ENCODE results near the gene ZYG11A. TPM values are rescaled to one million over a fixed set of nuclear protein-coding genes. Genes with fewer than 3 reads are reported as not detected.

Gene ZYG11A
- total RNA-seq, 4 donors from 2014 or later = not detected

DNA sequence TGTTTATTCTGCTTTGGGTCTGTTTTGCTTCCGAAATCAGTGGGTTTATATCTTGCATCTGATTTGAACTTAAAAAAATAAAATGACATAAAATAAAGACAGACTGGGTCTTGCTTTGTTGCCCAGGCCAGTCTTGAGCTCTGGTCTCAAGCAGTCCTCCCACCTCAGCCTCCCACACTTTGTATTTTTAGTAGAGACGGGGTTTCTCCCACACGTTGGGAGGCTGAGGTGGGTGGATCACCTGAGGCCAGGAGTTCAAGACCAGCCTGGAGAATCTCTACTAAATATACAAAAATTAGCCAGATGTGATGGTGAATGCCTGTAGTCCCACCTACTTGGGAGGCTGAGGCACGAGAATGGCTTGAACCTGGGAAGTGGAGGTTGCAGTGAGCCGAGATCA is 5.9 kb downstream of the ZYG11A start:
- TF ChIP-seq POLR2A (IDR thresholded peaks at IDR 0.05) (no peak), CTCF (IDR thresholded peaks at IDR 0.05 in 4 of 5, conservative IDR thresholded peaks at IDR 0.05 in 1 of 5) (no peak)
- DNase-seq = no peak
- intact Hi-C loops (cut with DNase I; ENCODE audit: low total_unique reads) (no loop called here), in situ Hi-C loops (cut with MboI; ENCODE audit: low sequenced_read_pairs in 4 of 4) (no loop called here)
- no peaks in the 10 kb centered on the region for H3K9me3 ChIP-seq
- no peaks in the 10 kb centered on the region for H3K36me3 ChIP-seq
- peaks cover 7 to 20% (median 13%) of the 10 kb centered on the region in 3 donors for H3K27me3 ChIP-seq
- no peak overlapping the region for H3K4me3 ChIP-seq
- no peak overlapping the region for H3K27ac ChIP-seq
- H3K4me1 ChIP-seq = no peaks in the 10 kb centered on the region
- no peak for ATAC-seq

DNA sequence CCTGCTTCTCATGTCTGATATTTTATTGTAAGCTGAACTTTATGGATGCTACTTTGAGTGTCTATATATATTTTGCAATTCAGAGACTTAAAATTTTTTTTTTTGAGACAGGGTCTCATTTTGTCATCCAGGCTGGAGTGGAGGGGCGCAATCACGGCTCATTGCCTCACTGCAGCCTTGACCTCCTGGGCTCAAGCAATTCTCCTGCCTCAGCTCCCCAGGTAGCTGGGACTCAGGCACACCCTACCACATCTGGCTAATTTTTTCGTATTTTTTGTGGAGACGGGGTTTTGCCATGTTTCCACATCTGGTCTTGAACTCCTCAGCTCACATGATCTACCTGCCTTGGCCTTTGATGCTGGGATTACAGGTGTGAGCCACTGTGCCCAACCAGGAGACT is 8.4 kb downstream of the ZYG11A start:
- ATAC-seq = no peak
- intact Hi-C loops (cut with DNase I; ENCODE audit: low total_unique reads) (no loop called here), in situ Hi-C loops (cut with MboI; ENCODE audit: low sequenced_read_pairs in 4 of 4) (no loop called here)
- Histone ChIP-seq H3K27me3 (no peaks in the 10 kb centered on the region), H3K36me3 (no peaks in the 10 kb centered on the region), H3K4me3 (no peak overlapping the region), H3K27ac (no peak overlapping the region), H3K4me1 (no peaks in the 10 kb centered on the region), H3K9me3 (no peaks in the 10 kb centered on the region)
- no peak for DNase-seq
- TF ChIP-seq CTCF (IDR thresholded peaks at IDR 0.05 in 4 of 5, conservative IDR thresholded peaks at IDR 0.05 in 1 of 5) (no peak), POLR2A (IDR thresholded peaks at IDR 0.05) (no peak)

DNA sequence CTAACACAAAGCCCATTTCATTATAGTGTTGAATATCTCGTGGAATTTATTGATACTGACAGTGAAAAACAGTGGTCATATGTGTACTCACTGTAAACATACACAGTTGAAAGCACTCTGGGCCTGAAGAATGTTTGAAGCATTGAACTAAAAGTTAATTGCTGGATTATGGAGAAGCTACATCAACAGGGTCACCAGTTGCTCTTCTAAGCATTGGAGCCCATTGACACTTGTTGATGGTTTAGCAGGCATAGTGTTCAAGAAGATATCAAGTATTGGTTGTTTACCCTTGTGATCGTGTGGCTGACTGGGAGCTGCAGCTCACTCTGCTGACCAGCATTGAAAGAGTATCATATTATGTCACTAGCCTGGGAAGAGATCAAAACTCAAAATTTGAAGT is 10.3 kb downstream of the ZYG11A start:
- DNase-seq (no peak), ATAC-seq (no peak)
- H3K36me3 ChIP-seq = no peaks in the 10 kb centered on the region
- no peak overlapping the region for H3K4me3 ChIP-seq
- H3K9me3 ChIP-seq = no peaks in the 10 kb centered on the region
- H3K27ac ChIP-seq = no peak overlapping the region
- in situ Hi-C loops (cut with MboI; ENCODE audit: low sequenced_read_pairs in 4 of 4) (no loop called here), intact Hi-C loops (cut with DNase I; ENCODE audit: low total_unique reads) (no loop called here)
- TF ChIP-seq CTCF (IDR thresholded peaks at IDR 0.05 in 4 of 5, conservative IDR thresholded peaks at IDR 0.05 in 1 of 5) = no peak
- TF ChIP-seq POLR2A (IDR thresholded peaks at IDR 0.05) = no peak
- H3K4me1 ChIP-seq = peaks cover 0 to 12% of the 10 kb centered on the region in 2 donors
- H3K27me3 ChIP-seq = no peaks in the 10 kb centered on the region

DNA sequence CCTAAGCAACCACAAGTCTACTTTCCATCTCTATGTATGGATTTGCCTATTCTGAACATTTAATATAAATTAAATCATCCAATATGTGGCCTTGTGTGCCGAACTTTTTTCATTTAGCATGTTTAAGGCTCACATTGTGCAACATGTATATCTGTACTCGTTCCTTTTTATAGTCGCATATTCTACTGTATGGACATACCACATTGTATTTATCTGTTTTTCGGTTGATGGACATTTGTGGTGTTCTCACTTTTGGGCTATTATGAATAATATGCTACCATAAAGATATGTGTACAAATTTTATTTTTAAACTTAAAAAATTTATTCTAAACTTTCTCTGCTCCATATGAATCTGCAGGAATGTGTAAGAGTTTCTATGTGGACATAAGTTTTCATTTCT is 13.0 kb downstream of the ZYG11A start:
- TF ChIP-seq POLR2A (IDR thresholded peaks at IDR 0.05) = no peak
- TF ChIP-seq CTCF (IDR thresholded peaks at IDR 0.05 in 4 of 5, conservative IDR thresholded peaks at IDR 0.05 in 1 of 5) = no peak
- intact Hi-C loops (cut with DNase I; ENCODE audit: low total_unique reads) = no loop called here
- in situ Hi-C loops (cut with MboI; ENCODE audit: low sequenced_read_pairs in 4 of 4) = no loop called here
- H3K36me3 ChIP-seq = no peaks in the 10 kb centered on the region
- no peaks in the 10 kb centered on the region for H3K27me3 ChIP-seq
- no peak overlapping the region for H3K27ac ChIP-seq
- peaks cover 0 to 13% of the 10 kb centered on the region in 2 donors for H3K4me1 ChIP-seq
- DNase-seq (no peak), ATAC-seq (no peak)
- H3K4me3 ChIP-seq = no peak overlapping the region
- H3K9me3 ChIP-seq = no peaks in the 10 kb centered on the region

DNA sequence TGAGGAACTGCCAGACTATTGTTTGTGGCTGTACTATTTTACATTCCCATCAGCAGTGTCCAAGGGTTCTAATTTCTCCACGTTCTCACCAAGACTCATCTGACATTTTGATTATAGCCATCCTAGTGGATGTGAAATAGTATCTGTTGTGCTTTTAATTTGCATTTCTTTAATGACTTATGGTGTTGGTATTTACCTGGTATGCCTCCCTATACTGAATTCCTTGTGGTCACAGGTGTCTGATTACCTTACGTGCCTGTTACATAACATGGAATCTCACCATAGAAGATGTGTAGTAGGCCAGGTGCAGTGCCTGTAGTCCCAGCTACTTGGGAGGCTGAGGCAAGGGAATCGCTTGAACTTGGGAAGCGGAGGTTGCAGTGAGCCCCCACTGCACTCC is 13.5 kb downstream of the ZYG11A start:
- no peak for DNase-seq
- Histone ChIP-seq H3K9me3 (no peaks in the 10 kb centered on the region), H3K36me3 (no peaks in the 10 kb centered on the region), H3K4me3 (no peak overlapping the region), H3K27me3 (no peaks in the 10 kb centered on the region), H3K4me1 (peaks cover 0 to 13% of the 10 kb centered on the region in 2 donors), H3K27ac (no peak overlapping the region)
- no peak for ATAC-seq
- no peak for TF ChIP-seq POLR2A (IDR thresholded peaks at IDR 0.05)
- TF ChIP-seq CTCF (IDR thresholded peaks at IDR 0.05 in 4 of 5, conservative IDR thresholded peaks at IDR 0.05 in 1 of 5) = no peak
- in situ Hi-C loops (cut with MboI; ENCODE audit: low sequenced_read_pairs in 4 of 4) = no loop called here
- intact Hi-C loops (cut with DNase I; ENCODE audit: low total_unique reads) = loop anchor here (2.0 kb wide), 1 partner anchor 71 kb away; the partner anchor contains the start of gene SCP2
